ENCODE results near the gene EXOC7.

Gene EXOC7

GRCh38 chr17:76103274-76104139 is at the start of gene EXOC7:
TSS of gene EXOC7 (minus strand) at chr17:76103787. CDS start at chr17:76103692, 95 bp downstream.
- DNase-seq: peak; percentile 74

GRCh38 chr17:76153202-76153601 is 49.6 kb upstream of the EXOC7 start:
- no peak for DNase-seq

- no peak for DNase-seq
These were observed 49.0 kb upstream of the EXOC7 start for GRCh38 chr17:76152591-76152990.

- no peak for DNase-seq
These were observed 48.4 kb upstream of the EXOC7 start for GRCh38 chr17:76151896-76152454.

- no peak for DNase-seq
These were observed 47.4 kb upstream of the EXOC7 start for GRCh38 chr17:76150712-76151622.

- DNase-seq: no peak
These were observed 45.6 kb upstream of the EXOC7 start for GRCh38 chr17:76149214-76149613.

- no peak for DNase-seq
These were observed 44.4 kb upstream of the EXOC7 start for GRCh38 chr17:76148015-76148326.

GRCh38 chr17:76147211-76148014 is 43.8 kb upstream of the EXOC7 start:
- no peak for DNase-seq

GRCh38 chr17:76146053-76146851 is 42.7 kb upstream of the EXOC7 start:
- no peak for DNase-seq

GRCh38 chr17:76145231-76146052 is 41.9 kb upstream of the EXOC7 start:
- DNase-seq: no peak

- DNase-seq: no peak
These were observed 39.0 kb upstream of the EXOC7 start for GRCh38 chr17:76142585-76143041.

- no peak for DNase-seq
These were observed 38.5 kb upstream of the EXOC7 start for GRCh38 chr17:76142039-76142584.

GRCh38 chr17:76141212-76142038 is 37.8 kb upstream of the EXOC7 start, which contains the start of gene FOXJ1:
TSS of gene FOXJ1 (minus strand) at chr17:76141245. CDS start at chr17:76140395, 850 bp downstream.
- DNase-seq: peak; percentile 99

GRCh38 chr17:76140661-76141211 is 37.1 kb upstream of the EXOC7 start:
- DNase-seq: no peak

GRCh38 chr17:76139801-76140660 is 36.4 kb upstream of the EXOC7 start:
- DNase-seq: no peak

- no peak for DNase-seq
These were observed 35.5 kb upstream of the EXOC7 start for GRCh38 chr17:76138896-76139752.
